HG03460 (cell line): ENCODE data around the gene ABCA4.

ENCODE experiments used
- ATAC-seq: cut with Tn5 transposase; IDR thresholded peaks from one replicate; pipeline ENCODE4 v1.9.1; 2021; ENCODE audit not compliant: unreplicated experiment

The ABCA4 gene

DNA sequence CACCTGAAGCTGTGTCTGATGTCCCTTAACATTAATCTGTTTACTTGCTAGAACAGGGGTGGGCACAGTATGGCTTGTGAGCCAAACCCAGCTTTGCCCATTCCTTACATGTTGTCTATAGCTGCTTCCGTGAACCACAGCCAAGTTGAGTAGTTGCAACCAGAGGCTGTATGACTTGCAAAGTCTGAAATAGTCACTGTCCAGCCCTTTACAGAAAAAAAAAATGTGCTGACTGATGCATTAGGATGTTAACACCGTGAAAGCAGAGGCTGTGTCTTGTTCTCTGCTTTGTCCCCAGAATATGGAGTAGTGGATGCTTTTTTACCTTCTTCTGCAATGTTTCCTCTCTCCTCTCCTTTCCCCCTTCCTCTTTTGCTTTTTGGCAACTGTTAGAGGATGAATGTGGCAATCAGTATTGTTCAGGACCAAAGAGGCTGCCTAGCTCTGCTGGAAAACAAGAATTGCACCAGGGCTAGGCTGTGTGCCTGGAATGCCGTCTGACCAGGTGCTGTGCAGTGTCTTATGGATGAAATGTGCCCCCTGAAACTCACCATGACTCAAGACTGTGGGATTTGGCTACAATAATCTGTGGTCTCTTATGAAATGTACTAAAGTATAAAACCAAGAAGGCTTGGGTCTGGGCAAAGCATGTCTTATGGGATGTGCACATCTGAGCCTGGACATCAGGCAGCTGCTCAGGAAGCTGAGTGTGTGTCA, 132.2 kb downstream of the ABCA4 start:
- no peak for ATAC-seq

DNA sequence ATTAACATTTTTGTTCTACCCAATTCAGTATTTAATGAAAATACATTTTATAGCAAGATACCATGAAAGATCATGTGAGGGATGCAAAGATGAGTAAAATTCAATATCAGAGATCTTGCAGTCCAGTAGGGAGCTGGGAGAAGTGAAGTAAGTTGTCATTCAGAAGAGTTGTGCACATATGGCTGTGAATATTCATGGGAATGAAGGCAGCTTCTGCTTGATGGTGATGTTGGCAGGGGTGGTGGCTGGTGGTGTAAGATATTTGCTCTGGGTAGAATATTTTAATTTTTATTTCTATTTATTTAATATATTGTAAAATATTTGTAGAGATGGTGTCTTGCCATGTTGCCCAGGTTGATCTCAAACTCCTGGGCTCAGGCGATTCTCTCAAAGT, 139.7 kb downstream of the ABCA4 start:
- ATAC-seq, result no peak

DNA sequence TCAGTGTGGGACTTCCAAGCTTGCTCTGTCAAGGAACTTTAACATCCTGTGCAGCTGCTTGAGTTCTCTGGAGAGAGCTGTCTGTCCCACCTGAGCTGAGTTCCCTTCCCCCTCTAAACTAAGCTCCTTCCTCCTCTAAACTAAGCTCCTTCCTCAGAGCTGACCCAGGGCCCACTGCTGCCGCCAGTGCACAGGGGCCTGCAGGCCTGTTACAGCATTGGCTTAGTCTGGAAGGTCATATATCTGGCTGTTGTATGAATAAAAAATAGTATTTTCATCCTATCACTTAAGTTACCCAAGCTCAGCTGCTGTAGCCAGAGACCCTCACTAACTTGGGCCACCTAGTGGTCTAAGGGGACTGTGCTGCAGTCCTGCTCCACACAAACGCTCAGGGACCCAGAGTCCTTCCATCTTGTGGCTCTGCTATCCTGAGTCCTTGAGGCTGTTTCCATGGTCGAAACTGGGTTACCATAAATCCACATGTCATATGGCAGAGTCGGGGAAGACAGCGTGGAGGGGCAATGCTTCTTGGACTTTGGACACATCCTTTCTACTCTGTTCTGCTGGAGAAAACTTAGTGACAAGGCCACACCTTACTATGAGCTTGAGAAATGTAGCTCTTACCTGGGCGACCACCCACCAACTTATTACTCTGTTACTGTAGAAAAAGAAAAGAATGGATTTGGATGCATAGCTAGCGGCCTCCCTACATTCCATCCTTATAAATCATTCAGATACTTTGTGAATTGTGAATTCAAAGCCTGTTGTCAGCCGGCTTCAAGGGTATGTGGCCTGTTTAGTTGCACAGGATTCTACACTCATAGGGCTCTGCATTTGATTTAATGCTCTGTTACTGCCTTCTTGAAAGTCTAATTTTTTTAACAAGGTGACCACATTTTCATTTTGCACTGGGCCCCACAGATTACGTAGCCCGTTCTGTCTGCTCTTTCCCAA, 140.4 kb downstream of the ABCA4 start:
- ATAC-seq, result no peak

- ATAC-seq, result no peak
Observed at GRCh38 chr1:93979718-93980319, 141.1 kb downstream of the ABCA4 start.

- ATAC-seq, result no peak
Observed at GRCh38 chr1:93979040-93979717, 141.8 kb downstream of the ABCA4 start.

DNA sequence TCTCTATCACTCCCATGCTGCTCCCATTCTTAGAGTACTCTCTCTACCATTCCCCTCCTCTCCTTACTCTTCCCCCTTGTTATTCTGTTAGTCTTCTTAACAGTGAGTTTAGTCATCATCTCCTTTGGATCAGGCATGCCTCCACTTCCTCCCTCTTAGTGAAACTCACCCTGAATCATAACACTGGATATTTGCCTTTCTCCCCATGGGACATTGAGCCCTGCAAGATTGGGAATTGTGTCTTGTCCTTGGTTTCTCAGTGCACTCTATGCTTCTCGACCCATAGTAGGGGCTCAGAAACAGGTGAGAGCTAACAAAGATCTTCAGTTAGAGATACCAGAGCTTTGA, 143.4 kb downstream of the ABCA4 start:
- no peak for ATAC-seq

DNA sequence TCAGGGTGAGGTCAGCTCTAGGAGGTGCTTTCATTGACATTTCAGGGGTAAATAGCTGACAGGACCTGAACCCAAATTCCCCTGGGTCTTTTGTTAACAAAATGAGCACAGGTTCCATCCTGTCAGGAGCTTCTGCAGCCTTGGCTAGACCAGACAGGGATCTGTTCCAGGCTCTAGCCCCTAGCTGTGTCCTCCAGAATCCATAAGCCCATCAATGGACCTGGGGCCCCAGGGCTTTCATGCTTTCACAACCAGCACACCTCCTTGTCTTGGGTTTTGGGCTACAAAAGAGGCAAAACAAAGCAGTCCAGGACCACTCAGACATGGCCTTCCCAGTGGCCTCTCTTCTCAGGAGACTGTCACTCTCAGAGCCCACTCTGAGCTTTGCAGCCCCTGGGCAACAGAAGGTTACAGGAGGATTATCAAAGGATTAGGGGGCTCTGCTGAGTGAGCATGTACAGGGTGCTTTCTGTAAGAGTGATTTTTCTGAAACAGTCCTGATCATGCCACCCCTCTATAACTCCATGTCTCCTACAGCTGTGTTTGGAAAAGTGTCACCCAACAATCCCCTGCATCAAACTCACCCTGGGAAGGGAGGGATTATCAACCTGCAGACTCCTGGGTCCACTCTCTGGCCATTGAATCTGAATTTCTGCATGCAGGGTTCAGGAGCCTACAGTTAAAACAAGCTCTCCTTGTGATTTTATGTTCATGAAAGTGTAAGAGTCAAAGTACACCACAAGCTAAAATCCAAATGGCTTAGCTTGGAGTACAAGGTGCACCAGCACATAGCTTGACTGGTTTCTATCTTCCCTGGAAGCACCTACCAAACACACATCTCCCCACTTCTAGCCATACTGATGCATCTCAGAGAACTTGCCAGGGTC, 144.0 kb downstream of the ABCA4 start:
- no peak for ATAC-seq

GRCh38 chr1:93976291-93976690, 144.7 kb downstream of the ABCA4 start:
- ATAC-seq, result no peak

DNA sequence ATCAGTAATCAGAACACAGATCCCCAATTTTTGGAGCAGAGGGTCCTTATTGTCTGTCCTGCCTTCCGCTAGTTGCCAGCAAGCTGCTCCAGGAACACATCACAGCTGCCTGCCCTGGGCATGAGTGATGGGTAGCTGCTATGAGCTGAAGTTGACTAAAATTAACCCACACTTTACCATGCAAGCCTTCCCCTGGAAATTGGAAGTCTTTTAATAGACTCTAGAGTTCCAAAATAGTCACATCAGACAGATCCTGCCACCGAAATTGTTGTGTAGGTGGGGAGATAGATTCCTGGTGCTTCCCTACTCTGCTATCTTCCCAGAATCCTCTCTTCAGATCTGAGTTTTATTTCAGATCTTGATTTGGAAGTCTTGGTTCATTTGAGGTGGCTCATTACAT, 148.6 kb downstream of the ABCA4 start:
- no peak for ATAC-seq

- no peak for ATAC-seq
Observed at GRCh38 chr1:93969887-93970286, 151.1 kb downstream of the ABCA4 start.

- no peak for ATAC-seq
Observed at GRCh38 chr1:93969371-93969770, 151.6 kb downstream of the ABCA4 start.

DNA sequence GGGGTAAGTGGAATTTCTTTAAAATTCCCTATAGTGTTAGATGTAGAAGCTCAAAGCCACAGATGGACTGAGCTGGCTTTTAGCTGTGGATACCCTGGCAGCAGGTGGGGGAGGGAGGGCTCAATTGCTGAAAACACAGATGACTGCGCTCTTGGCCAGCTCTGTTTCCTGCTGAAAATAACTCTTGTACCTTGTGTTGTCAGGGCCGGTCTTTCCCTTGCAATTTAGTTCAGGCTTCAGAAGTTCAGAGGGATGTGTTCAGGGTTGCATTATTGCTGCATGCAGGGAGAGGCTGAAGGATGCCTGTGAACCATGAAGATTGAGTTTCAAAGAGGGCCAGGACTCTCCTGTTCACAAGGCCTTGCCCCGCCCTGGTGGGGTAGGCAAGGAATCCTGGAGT, 153.6 kb downstream of the ABCA4 start:
- ATAC-seq, result no peak

DNA sequence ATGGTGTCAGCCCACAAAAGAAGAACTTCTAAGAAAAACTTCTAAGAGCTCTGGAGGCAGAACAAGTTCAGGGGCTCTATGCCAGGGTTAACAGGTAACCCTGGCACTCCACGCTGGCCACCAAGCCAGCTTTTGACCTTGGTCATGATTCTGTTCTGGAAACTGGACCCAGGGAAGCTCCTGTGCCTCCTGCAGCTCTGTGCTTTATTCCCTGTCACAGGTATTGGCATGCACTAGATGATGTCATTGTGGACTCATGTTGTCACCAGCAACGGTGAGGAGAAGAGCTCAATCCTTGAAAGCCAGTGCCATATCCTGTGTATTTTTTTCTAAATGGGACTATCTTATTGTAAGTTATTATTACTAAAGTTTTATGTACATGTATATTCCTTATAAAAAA, 155.1 kb downstream of the ABCA4 start:
- ATAC-seq, result no peak

DNA sequence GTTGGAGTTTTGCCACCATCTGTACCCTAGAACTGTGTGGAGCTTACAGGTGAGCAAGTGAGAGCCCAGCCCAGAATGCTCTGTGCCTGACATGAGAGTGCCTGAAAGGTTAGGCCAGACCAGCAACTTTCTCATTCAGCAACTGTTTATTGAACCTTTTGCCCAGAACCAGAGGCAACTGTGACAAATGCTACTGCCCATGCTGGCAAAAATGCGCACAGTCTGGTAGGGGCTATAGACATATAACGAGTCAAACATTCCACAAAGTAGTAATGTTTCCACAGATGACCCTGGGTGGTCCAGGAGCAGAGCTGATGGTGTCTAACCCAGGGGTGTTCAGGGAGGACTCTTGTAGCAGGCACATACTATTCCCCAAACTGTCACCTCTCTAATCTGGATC, 155.7 kb downstream of the ABCA4 start:
- ATAC-seq, result no peak

- no peak for ATAC-seq
Observed at GRCh38 chr1:93964777-93965200, 156.2 kb downstream of the ABCA4 start.

- no peak for ATAC-seq
Observed at GRCh38 chr1:93964096-93964776, 156.7 kb downstream of the ABCA4 start.

DNA sequence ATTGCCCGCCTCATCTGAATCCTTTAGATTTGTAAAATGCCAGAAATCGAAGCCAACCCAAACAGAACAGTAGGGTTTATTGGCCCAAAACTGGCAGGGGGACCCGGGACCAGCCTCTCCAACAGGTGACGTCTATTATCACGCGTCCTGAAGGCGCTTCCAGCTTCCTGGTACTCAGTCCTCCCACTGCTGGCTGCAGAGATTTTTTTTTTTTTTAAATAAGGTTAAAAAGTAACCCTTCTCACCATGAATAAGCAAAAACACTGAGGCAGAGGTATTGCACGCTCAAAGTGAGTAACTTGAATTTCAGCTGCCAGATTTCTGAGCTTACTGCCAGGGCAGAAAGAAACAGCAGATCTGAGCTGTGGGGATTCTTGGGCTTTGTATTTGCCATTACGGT, 157.4 kb downstream of the ABCA4 start:
- ATAC-seq, result no peak

GRCh38 chr1:93961906-93962305, 159.0 kb downstream of the ABCA4 start:
- no peak for ATAC-seq

DNA sequence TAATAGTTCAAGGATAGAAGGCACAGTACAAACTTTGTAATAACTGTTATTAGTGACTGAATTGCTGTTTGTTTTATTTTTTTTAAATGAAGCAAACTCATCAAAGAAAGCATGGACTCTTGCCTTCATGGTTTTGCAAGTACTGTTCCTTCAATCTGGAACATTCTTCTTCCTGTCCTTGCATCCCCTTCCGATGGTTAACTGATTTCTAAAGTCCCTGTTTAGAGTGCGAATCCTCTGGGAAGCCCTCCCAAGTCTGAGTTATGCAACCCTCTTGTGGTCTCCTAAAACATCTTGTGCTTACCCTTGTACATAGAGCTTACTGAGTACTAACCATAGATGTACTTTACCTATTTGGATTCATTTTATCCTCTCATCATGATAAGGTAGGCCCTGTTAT, 159.5 kb downstream of the ABCA4 start:
- no peak for ATAC-seq

DNA sequence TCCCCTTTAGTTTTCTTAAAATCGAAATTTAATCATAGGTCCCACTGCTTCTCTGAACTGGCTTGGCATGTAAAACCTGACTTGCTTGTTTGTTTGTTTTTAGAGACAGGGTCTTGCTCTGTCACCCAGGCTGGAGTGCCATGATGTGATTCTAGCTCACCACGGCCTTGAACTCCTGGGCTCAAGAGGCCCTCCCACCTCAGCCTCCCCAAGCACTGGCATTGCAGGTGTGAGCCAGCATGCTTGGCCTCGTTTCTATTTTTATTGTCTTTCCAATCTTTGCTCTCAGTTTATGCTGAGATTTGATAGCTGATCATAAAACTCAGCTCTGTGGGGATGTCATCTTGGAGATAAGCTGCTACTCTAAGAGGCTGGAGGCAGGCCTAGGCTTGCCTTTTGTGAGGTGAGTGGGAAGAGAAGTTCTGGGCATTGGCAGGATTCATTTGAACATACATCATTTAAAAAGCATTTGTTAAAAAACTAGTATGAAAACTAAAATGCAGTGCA, 160.3 kb downstream of the ABCA4 start:
- no peak for ATAC-seq
